GM20431 (cell line): ENCODE data around the gene SERPINA9.
"Not testable (repeated sequence)": the region's sequence is repeated elsewhere in the genome, so short reads cannot be mapped to it uniquely, and the experiment has no call there.

ENCODE experiments used
- in situ Hi-C: fragments of 300-500 bp; cut with MseI, MboI; formaldehyde crosslinking; loops from one replicate; pipeline ENCODE4 v1.15.0; 2020; ENCODE audit warnings: low sequenced_read_pairs; ENCODE audit not compliant: unreplicated experiment

SERPINA9 gene

DNA sequence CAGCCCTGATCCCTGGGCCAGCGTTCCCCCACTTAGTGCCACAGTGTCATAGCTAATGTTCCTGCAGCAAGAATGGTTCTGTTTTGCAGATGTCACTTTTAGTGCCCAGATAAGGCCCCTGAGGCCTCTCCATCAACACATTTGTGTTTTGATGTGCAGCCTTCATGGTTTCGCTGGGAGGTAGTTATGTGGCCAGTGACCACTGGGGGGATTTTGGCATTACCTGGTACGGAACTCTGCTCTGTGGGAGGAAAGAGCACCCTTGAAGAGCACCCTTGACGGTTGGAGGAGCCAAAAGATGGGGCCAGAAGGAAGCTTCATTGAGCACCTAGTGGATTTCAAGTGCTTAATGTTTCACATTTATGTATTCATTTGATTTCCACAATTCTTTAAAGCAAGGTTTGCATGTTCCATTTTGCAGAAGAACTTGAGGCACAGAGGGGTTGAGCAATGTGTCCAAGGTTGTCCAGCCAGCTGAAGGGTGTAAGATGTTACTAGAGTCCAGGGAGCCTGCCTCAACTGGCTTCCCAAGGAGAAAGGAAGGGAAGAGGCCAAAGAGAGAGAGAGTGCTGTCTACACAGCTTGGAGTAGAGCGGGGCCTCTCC, 36.4 kb downstream of the SERPINA9 start:
- in situ Hi-C loops = no loop called here

DNA sequence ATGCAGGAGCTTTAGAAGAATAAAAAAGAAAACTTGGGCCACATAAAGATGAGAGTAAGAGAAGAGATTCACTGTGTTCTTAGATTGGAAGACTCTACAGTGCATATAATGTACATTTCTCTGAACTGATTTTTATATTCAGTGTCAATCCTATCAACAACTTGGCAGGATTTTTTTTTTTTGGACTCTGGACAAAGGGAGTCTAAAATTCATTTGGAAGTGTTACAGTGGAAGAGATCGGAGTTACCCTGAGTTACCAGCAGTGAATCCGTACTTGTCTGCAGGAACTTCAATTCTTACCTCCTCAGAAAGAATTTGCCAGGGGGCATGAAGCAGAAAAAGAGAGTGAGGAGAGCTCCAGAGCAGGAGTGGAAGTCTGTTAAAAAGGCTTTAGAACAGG, 47.4 kb downstream of the SERPINA9 start:
- in situ Hi-C loops = no loop called here

DNA sequence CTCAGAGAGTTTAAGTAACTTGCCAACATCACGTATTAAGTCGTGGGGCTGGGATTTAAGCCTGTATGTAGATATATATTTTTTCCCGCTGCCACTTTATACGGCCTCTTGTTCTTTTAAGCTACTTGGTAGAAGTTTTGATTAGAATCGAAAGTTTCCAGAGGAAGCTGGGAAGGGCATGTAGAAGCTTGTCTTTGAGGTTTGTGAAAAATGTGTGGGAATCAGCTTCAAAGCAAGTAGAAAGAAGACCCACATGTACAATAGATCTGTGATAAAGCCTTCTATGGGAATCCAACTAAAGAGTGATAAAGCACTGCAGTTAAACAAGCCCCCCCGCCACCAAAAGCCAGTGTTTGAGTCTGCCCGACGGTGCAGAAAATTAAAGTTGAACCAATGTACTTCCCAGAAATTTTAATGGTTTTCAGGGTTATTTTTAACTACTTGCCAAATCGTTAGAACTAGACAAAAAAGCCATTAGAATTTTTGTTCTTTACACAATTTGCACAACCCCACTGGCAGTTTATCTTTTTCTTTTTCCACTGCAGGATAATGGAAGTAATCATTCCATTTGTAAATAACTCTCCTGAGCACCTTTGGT, 48.9 kb downstream of the SERPINA9 start:
- in situ Hi-C loops = no loop called here

DNA sequence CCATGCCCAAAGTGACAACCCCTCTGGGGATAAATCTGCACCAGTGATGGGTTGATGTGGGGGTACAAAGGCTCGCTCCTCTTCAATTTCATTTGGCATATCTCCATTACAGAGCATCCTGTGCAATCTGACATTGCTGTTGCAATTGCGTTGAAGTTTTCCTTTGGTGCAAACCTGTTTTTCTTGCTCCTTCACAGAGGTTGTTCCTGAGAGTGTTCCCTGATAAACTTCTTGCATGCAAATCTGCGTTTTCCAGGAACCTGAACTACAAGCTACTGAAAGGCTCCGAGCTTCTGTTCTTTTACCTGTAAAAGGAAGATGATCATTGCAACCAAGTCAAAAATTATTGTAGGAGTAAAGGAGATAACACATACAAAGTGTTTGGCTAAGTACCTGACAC, 49.5 kb downstream of the SERPINA9 start:
- in situ Hi-C loops = no loop called here

DNA sequence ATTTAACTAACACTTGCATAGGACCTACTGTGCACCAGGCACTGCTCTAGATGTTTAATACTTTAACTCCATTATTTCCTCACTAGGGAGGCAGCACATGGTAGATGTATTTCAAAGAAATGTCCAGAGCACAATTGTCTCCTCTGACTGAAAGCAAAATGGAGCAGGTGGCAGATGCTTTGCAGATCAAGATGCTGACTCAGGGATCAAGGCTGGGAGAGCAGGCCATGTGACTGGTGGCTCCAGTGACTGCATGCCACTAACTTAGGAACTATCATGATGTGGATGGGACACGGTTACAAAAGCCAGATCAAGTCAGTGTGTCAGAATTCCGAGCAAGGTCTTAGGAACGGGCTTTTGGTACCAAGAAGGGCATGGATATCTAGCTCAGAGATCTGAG, 51.6 kb downstream of the SERPINA9 start:
- in situ Hi-C loops = no loop called here

DNA sequence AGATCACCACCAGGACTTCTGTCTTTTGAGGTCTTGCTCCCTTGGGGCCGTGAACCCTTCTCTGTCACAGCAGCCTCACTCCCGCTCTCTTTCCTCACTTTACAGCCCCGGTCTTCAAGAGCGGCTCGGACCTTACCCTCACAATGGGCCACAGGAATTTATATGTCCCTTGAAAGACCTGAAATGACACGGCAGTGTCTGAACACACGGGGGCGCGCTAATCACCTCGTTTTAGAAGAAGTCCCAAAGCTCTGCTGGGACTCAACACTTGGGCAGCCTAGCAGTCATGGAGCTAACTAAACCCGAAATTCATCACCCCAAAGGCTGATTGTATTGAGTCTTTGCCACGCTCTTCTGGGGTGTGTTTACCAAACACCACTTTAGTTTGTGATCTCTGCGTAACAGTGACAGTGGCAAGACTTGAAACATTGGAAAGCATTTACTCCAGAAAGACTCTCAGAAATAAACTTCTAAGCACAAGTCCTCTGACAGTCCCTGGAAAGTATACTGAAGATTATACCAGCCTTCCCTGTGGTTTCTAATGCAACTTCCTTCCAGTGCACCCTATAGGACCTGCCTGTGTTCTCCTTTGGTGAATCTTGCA, 52.4 kb downstream of the SERPINA9 start:
- in situ Hi-C loops = no loop called here

DNA sequence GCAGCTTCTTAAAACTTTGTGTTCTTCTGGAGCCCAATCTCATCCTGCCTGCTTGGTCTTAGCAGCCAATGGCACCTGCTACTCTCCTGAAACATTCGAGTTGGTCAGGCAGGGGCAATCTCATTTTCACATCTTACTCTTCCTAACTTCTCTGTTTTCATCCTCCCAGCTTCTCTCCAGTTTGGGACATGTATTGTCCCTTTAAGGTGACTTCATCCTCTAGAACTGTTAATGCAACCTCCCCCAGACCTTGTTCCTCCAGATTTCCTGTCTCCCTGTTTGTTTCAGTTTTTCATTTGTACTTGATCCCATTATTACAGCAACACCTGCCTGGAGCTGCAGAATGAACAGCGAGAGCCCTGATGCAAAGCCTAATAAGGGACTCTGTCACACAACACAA, 54.7 kb downstream of the SERPINA9 start:
- in situ Hi-C loops = no loop called here

DNA sequence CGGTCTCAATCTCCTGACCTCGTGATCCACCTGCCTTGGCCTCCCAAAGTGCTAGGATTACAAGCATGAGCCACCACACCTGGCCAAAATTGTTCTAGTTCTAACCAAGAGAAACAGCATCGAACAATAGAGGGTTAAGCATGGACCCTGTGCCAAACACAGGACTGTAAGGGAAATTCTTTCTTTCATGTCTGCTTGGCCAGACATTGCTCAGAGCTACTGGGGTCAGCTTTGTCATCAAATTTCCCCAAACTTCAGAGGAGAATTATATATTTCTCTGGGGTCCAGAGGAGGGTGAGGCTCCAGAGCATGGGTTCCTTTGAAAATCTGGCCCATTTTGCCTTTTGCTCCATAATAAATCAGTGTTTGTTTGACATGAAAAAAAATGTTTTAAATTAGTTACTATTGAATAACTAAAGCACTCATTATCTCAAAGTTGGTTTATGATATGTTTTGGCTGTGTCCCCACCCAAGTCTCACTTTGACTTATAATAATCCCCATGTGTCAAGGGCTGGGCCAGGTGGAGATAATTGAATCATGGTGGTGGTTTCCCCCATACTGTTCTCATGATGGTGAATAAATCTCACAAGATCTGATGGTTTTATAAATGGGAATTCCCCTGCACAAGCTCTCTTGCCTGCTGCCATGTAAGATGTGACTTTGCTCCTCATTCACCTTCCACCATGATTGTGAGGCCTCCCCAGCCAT, 58.3 kb downstream of the SERPINA9 start:
- in situ Hi-C loops = not testable (repeated sequence)
